Measurements from ENCODE around the gene GALNT13.

GALNT13 gene

GRCh38 chr2:154140249-154141025 is 268.7 kb downstream of the GALNT13 start:
- Histone ChIP-seq H2AFZ (ENCODE audit: low read length) (no peak overlapping the region), H3K23ac (ENCODE audit: low read depth, low read length, poor library complexity) (no peak overlapping the region), H4K8ac (ENCODE audit: low read depth, low read length) (no peak overlapping the region), H3K4ac (ENCODE audit: low read length) (no peak overlapping the region), H3K4me3 (ENCODE audit: low read length in 2 of 2) (no peak overlapping the region), H3K18ac (ENCODE audit: low read length) (no peak overlapping the region), H3K9ac (ENCODE audit: low read depth, low read length, poor library complexity) (no peak overlapping the region), H3K4me1 (ENCODE audit: control insufficient read depth in 2 of 2, insufficient read depth in 1 of 2, low read depth in 1 of 2, low read length in 2 of 2) (peaks cover 0 to 2% of the 10 kb centered on the region in 2 donors), H3K14ac (ENCODE audit: low read length) (no peak overlapping the region), H2BK12ac (ENCODE audit: low read length) (no peak overlapping the region), H3K36me3 (replicated peaks in 1 of 2; ENCODE audit: control insufficient read depth in 2 of 2, insufficient read depth in 2 of 2, low read length in 2 of 2) (no peaks in the 10 kb centered on the region), H3K27ac (replicated peaks; ENCODE audit: low read length) (no peak overlapping the region), H2BK120ac (ENCODE audit: low read depth, low read length) (no peak overlapping the region), H3K4me2 (ENCODE audit: insufficient read depth, low read length, poor library complexity, severe bottlenecking) (no peak overlapping the region), H2BK5ac (ENCODE audit: low read length) (no peak overlapping the region), H2BK15ac (ENCODE audit: low read length) (no peak overlapping the region), H2AK5ac (ENCODE audit: low read depth, low read length) (no peak overlapping the region), H4K91ac (ENCODE audit: low read depth, low read length, poor library complexity) (no peak overlapping the region), H3K9me3 (replicated peaks in 1 of 2; ENCODE audit: control insufficient read depth in 2 of 2, insufficient read depth in 1 of 2, low read depth in 1 of 2, low read length in 2 of 2) (no peaks in the 10 kb centered on the region), H3K27me3 (ENCODE audit: control insufficient read depth in 3 of 3, insufficient read depth in 3 of 3, low read depth in 1 of 3, low read length in 3 of 3) (no peaks in the 10 kb centered on the region), H3K79me1 (ENCODE audit: low read depth, low read length) (no peaks in the 10 kb centered on the region)
- no peak for DNase-seq (ENCODE audit: low spot score)
- no CpG with 5 or more reads among the region's 4 CpGs for WGBS, 2 donors (ENCODE audit: extremely low coverage in 2 of 2, insufficient read length in 2 of 2, insufficient replicate concordance in 1 of 2)

- no peak overlapping the region for H3K27ac ChIP-seq (replicated peaks; ENCODE audit: low read length)
- no peak overlapping the region for H3K4me3 ChIP-seq (ENCODE audit: low read length in 2 of 2)
- H3K4me1 ChIP-seq (ENCODE audit: control insufficient read depth in 2 of 2, insufficient read depth in 1 of 2, low read depth in 1 of 2, low read length in 2 of 2), result peaks cover 0 to 2% of the 10 kb centered on the region in 2 donors
- H3K27me3 ChIP-seq (ENCODE audit: control insufficient read depth in 3 of 3, insufficient read depth in 3 of 3, low read depth in 1 of 3, low read length in 3 of 3), result no peaks in the 10 kb centered on the region
- H3K18ac ChIP-seq (ENCODE audit: low read length), result no peak overlapping the region
- H2AFZ ChIP-seq (ENCODE audit: low read length), result no peak overlapping the region
- no peak overlapping the region for H3K4ac ChIP-seq (ENCODE audit: low read length)
- no peak overlapping the region for H4K8ac ChIP-seq (ENCODE audit: low read depth, low read length)
- no peak overlapping the region for H2BK12ac ChIP-seq (ENCODE audit: low read length)
- no peak overlapping the region for H2BK120ac ChIP-seq (ENCODE audit: low read depth, low read length)
- H3K9ac ChIP-seq (ENCODE audit: low read depth, low read length, poor library complexity), result no peak overlapping the region
- H2BK5ac ChIP-seq (ENCODE audit: low read length), result no peak overlapping the region
- no peaks in the 10 kb centered on the region for H3K36me3 ChIP-seq (replicated peaks in 1 of 2; ENCODE audit: control insufficient read depth in 2 of 2, insufficient read depth in 2 of 2, low read length in 2 of 2)
- DNase-seq (ENCODE audit: low spot score), result no peak
- H3K23ac ChIP-seq (ENCODE audit: low read depth, low read length, poor library complexity), result no peak overlapping the region
- H4K91ac ChIP-seq (ENCODE audit: low read depth, low read length, poor library complexity), result no peak overlapping the region
- WGBS, 2 donors (ENCODE audit: extremely low coverage in 2 of 2, insufficient read length in 2 of 2, insufficient replicate concordance in 1 of 2), result no CpG with 5 or more reads among the region's 2 CpGs
- H3K9me3 ChIP-seq (replicated peaks in 1 of 2; ENCODE audit: control insufficient read depth in 2 of 2, insufficient read depth in 1 of 2, low read depth in 1 of 2, low read length in 2 of 2), result no peaks in the 10 kb centered on the region
- no peak overlapping the region for H3K14ac ChIP-seq (ENCODE audit: low read length)
- H2AK5ac ChIP-seq (ENCODE audit: low read depth, low read length), result no peak overlapping the region
- no peaks in the 10 kb centered on the region for H3K79me1 ChIP-seq (ENCODE audit: low read depth, low read length)
- H2BK15ac ChIP-seq (ENCODE audit: low read length), result no peak overlapping the region
- no peak overlapping the region for H3K4me2 ChIP-seq (ENCODE audit: insufficient read depth, low read length, poor library complexity, severe bottlenecking)
Observed at GRCh38 chr2:154142480-154142879, 270.8 kb downstream of the GALNT13 start.

- Histone ChIP-seq H2BK120ac (ENCODE audit: low read depth, low read length) (no peak overlapping the region), H3K4ac (ENCODE audit: low read length) (no peak overlapping the region), H4K8ac (ENCODE audit: low read depth, low read length) (no peak overlapping the region), H2BK15ac (ENCODE audit: low read length) (no peak overlapping the region), H3K9me3 (replicated peaks in 1 of 2; ENCODE audit: control insufficient read depth in 2 of 2, insufficient read depth in 1 of 2, low read depth in 1 of 2, low read length in 2 of 2) (no peaks in the 10 kb centered on the region), H3K4me2 (ENCODE audit: insufficient read depth, low read length, poor library complexity, severe bottlenecking) (no peak overlapping the region), H3K36me3 (replicated peaks in 1 of 2; ENCODE audit: control insufficient read depth in 2 of 2, insufficient read depth in 2 of 2, low read length in 2 of 2) (no peaks in the 10 kb centered on the region), H3K9ac (ENCODE audit: low read depth, low read length, poor library complexity) (no peak overlapping the region), H3K27ac (replicated peaks; ENCODE audit: low read length) (no peak overlapping the region), H3K4me3 (ENCODE audit: low read length in 2 of 2) (no peak overlapping the region), H2BK5ac (ENCODE audit: low read length) (no peak overlapping the region), H2BK12ac (ENCODE audit: low read length) (no peak overlapping the region), H3K14ac (ENCODE audit: low read length) (no peak overlapping the region), H3K4me1 (ENCODE audit: control insufficient read depth in 2 of 2, insufficient read depth in 1 of 2, low read depth in 1 of 2, low read length in 2 of 2) (peaks cover 0 to 2% of the 10 kb centered on the region in 2 donors), H4K91ac (ENCODE audit: low read depth, low read length, poor library complexity) (no peak overlapping the region), H3K79me1 (ENCODE audit: low read depth, low read length) (no peaks in the 10 kb centered on the region), H3K23ac (ENCODE audit: low read depth, low read length, poor library complexity) (no peak overlapping the region), H3K27me3 (ENCODE audit: control insufficient read depth in 3 of 3, insufficient read depth in 3 of 3, low read depth in 1 of 3, low read length in 3 of 3) (no peaks in the 10 kb centered on the region), H2AFZ (ENCODE audit: low read length) (no peak overlapping the region), H2AK5ac (ENCODE audit: low read depth, low read length) (no peak overlapping the region), H3K18ac (ENCODE audit: low read length) (no peak overlapping the region)
- no peak for DNase-seq (ENCODE audit: low spot score)
- no CpG with 5 or more reads among the region's 4 CpGs for WGBS, 2 donors (ENCODE audit: extremely low coverage in 2 of 2, insufficient read length in 2 of 2, insufficient replicate concordance in 1 of 2)
Observed at GRCh38 chr2:154143105-154143504, 271.4 kb downstream of the GALNT13 start.

- H3K4me2 ChIP-seq (ENCODE audit: insufficient read depth, low read length, poor library complexity, severe bottlenecking), result no peak overlapping the region
- no peak for DNase-seq (ENCODE audit: low spot score)
- no peak overlapping the region for H3K14ac ChIP-seq (ENCODE audit: low read length)
- H4K91ac ChIP-seq (ENCODE audit: low read depth, low read length, poor library complexity), result no peak overlapping the region
- H3K27ac ChIP-seq (replicated peaks; ENCODE audit: low read length), result no peak overlapping the region
- H3K4me1 ChIP-seq (ENCODE audit: control insufficient read depth in 2 of 2, insufficient read depth in 1 of 2, low read depth in 1 of 2, low read length in 2 of 2), result no peaks in the 10 kb centered on the region
- H3K9me3 ChIP-seq (replicated peaks in 1 of 2; ENCODE audit: control insufficient read depth in 2 of 2, insufficient read depth in 1 of 2, low read depth in 1 of 2, low read length in 2 of 2), result no peaks in the 10 kb centered on the region
- H2BK120ac ChIP-seq (ENCODE audit: low read depth, low read length), result no peak overlapping the region
- no CpG with 5 or more reads among the region's 2 CpGs for WGBS, 2 donors (ENCODE audit: extremely low coverage in 2 of 2, insufficient read length in 2 of 2, insufficient replicate concordance in 1 of 2)
- H3K23ac ChIP-seq (ENCODE audit: low read depth, low read length, poor library complexity), result no peak overlapping the region
- H2BK15ac ChIP-seq (ENCODE audit: low read length), result no peak overlapping the region
- H3K9ac ChIP-seq (ENCODE audit: low read depth, low read length, poor library complexity), result no peak overlapping the region
- H3K36me3 ChIP-seq (replicated peaks in 1 of 2; ENCODE audit: control insufficient read depth in 2 of 2, insufficient read depth in 2 of 2, low read length in 2 of 2), result no peaks in the 10 kb centered on the region
- H3K4ac ChIP-seq (ENCODE audit: low read length), result no peak overlapping the region
- no peaks in the 10 kb centered on the region for H3K79me1 ChIP-seq (ENCODE audit: low read depth, low read length)
- H2BK5ac ChIP-seq (ENCODE audit: low read length), result no peak overlapping the region
- H2BK12ac ChIP-seq (ENCODE audit: low read length), result no peak overlapping the region
- H3K4me3 ChIP-seq (ENCODE audit: low read length in 2 of 2), result no peak overlapping the region
- H3K27me3 ChIP-seq (ENCODE audit: control insufficient read depth in 3 of 3, insufficient read depth in 3 of 3, low read depth in 1 of 3, low read length in 3 of 3), result no peaks in the 10 kb centered on the region
- no peak overlapping the region for H3K18ac ChIP-seq (ENCODE audit: low read length)
- no peak overlapping the region for H2AFZ ChIP-seq (ENCODE audit: low read length)
- no peak overlapping the region for H2AK5ac ChIP-seq (ENCODE audit: low read depth, low read length)
- no peak overlapping the region for H4K8ac ChIP-seq (ENCODE audit: low read depth, low read length)
Observed at GRCh38 chr2:154158101-154158500, 286.4 kb downstream of the GALNT13 start.
